Parathyroid adenoma (tissue), 2 donors: ENCODE data around the gene FAM53A.

Source experiments
- H2AFZ ChIP-seq: fragments of 300-600 bp; sonication (generic); one replicate; pipeline ENCODE4 v1.7.0; 2017; ENCODE audit warnings: antibody characterized with exemption, mild to moderate bottlenecking
- H3K27ac ChIP-seq: fragments of 300-600 bp; sonication (generic); one replicate; pipeline ENCODE4 v1.7.0; 2017
- H3K27me3 ChIP-seq: fragments of 300-600 bp; sonication (generic); one replicate; pipeline ENCODE4 v1.7.0; 2017; ENCODE audit warnings: low read length; ENCODE audit not compliant: control insufficient read depth, insufficient read depth
- H3K36me3 ChIP-seq: fragments of 300-600 bp; sonication (generic); one replicate; pipeline ENCODE4 v1.7.0; 2017; ENCODE audit warnings: low read length; ENCODE audit not compliant: control insufficient read depth, insufficient read depth
- H3K4me1 ChIP-seq: fragments of 300-600 bp; sonication (generic); one replicate; pipeline ENCODE4 v1.7.0; 2017; ENCODE audit warnings: control low read depth
- H3K4me2 ChIP-seq: fragments of 300-600 bp; sonication (generic); one replicate; pipeline ENCODE4 v1.7.0; 2017; ENCODE audit warnings: low read length
- H3K4me3 ChIP-seq: fragments of 300-600 bp; sonication (generic); one replicate; pipeline ENCODE4 v1.7.0; 2017; ENCODE audit warnings: low read depth, low read length
- H3K79me2 ChIP-seq: fragments of 300-600 bp; sonication (generic); one replicate; pipeline ENCODE4 v1.7.0; 2017; ENCODE audit warnings: control low read depth
- H3K9ac ChIP-seq: fragments of 300-600 bp; sonication (generic); one replicate; pipeline ENCODE4 v1.7.0; 2017; ENCODE audit warnings: mild to moderate bottlenecking
- H3K9me3 ChIP-seq: fragments of 300-600 bp; sonication (generic); one replicate; pipeline ENCODE4 v1.7.0; 2017; ENCODE audit warnings: low read length; ENCODE audit not compliant: control insufficient read depth
- CTCF ChIP-seq: fragments of 300-600 bp; sonication (generic); IDR thresholded peaks from one replicate; pipeline ENCODE4 v1.7.0; 2017; ENCODE audit warnings: antibody characterized with exemption, mild to moderate bottlenecking
- donor health status: primary hyperparathyroidism.

FAM53A gene

DNA sequence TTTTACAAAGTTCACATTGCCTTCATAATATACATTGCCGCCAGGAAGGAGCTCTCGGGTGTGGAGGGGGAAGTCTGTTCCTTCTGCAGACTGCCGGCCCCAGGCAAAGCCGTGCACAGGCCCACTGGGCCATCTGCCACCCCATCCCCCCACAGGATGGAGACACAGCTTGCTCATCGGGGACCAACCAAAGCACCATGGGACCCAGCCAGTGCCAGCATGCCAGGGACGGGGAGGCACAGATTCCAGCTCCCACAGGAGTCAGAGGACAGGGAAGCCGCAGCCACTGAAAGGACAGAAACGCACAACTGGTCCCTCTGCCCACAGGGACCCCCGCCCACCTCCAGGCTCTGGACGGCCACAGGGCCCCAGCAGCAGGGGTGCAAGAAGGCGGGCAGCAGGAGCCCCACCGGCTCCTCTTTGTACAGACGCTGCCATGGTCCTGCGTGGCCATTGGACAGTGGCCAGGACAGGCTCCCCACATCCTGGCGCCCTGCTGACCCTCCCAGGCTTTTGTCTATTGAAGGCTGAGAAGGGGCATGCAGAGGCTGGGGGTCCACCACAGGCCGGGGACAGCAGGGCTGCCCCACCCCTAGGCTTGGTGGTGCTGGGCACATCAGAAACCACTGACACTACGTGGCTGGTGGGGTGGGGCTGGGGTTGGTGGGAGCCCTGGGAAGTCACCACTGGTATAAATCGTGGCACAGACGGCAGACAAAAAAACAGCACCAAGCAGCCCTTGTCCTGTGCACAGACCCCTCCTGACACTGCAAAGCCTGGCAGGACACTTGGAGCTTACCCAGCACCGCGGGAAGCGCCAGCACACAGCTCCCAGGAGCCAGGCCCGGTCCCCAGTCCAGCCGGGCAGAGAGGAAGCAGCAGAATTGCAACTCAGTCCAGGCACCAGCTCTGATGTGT lies 89.0 kb downstream of the FAM53A start:
- Histone ChIP-seq H2AFZ (no peak overlapping the region), H3K4me2 (no peak overlapping the region), H3K9ac (no peak overlapping the region), H3K9me3 (no peaks in the 10 kb centered on the region), H3K4me3 (no peak overlapping the region), H3K27ac (no peak overlapping the region), H3K36me3 (no peaks in the 10 kb centered on the region), H3K27me3 (no peaks in the 10 kb centered on the region), H3K79me2 (no peaks in the 10 kb centered on the region), H3K4me1 (no peaks in the 10 kb centered on the region)
- TF ChIP-seq CTCF = no peak

GRCh38 chr4:1593881-1594345 lies 90.2 kb downstream of the FAM53A start:
- Histone ChIP-seq H3K4me3 (no peak overlapping the region), H3K36me3 (no peaks in the 10 kb centered on the region), H3K27ac (no peak overlapping the region), H3K4me2 (no peak overlapping the region), H3K9ac (no peak overlapping the region), H3K79me2 (no peaks in the 10 kb centered on the region), H3K4me1 (no peaks in the 10 kb centered on the region), H3K27me3 (no peaks in the 10 kb centered on the region), H2AFZ (no peak overlapping the region), H3K9me3 (no peaks in the 10 kb centered on the region)
- no peak for TF ChIP-seq CTCF

DNA sequence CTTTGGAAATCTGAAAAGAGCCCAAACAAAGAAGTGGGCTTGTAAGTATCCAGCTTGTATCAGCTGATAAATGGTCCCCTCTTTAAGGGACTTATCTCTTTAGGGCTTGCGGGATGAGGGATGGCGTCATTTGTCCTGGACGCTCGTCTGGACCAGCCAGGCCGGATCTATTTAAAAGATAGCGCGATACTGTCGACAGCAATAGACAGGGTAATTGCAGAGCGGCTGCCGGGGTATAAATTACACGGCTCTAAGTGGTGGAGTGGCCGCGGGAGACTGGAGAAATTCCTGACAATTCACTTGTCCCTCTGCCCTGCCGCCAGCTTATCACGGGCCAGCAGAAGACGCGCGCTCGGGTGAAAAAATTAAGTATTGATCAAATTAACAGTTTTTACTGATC lies 90.7 kb downstream of the FAM53A start:
- no peak overlapping the region for H3K27ac ChIP-seq
- H3K4me1 ChIP-seq = no peaks in the 10 kb centered on the region
- TF ChIP-seq CTCF = no peak
- no peaks in the 10 kb centered on the region for H3K27me3 ChIP-seq
- no peak overlapping the region for H3K4me2 ChIP-seq
- no peak overlapping the region for H3K9ac ChIP-seq
- H3K79me2 ChIP-seq = no peaks in the 10 kb centered on the region
- H3K4me3 ChIP-seq = no peak overlapping the region
- H2AFZ ChIP-seq = no peak overlapping the region
- no peaks in the 10 kb centered on the region for H3K9me3 ChIP-seq
- no peaks in the 10 kb centered on the region for H3K36me3 ChIP-seq

- Histone ChIP-seq H3K4me1 (no peaks in the 10 kb centered on the region), H3K4me2 (no peak overlapping the region), H3K36me3 (no peaks in the 10 kb centered on the region), H3K79me2 (no peaks in the 10 kb centered on the region), H3K27me3 (no peaks in the 10 kb centered on the region), H3K4me3 (no peak overlapping the region), H3K27ac (no peak overlapping the region), H3K9ac (no peak overlapping the region), H2AFZ (no peak overlapping the region), H3K9me3 (no peaks in the 10 kb centered on the region)
- no peak for TF ChIP-seq CTCF
These were observed 91.2 kb downstream of the FAM53A start for GRCh38 chr4:1592709-1593417.
